GM23338 (cell line): ENCODE measurements around the gene DHX34.

Source experiments
- CTCF ChIP-seq, 2 experiments: fragments of 200-600 bp in 1 of 2; sonication (generic) in 1 of 2; conservative IDR thresholded peaks; 2 replicates each; pipeline versions ENCODE4 v1.5.1 to v1.6.1; 2016 to 2017; ENCODE audit warnings: antibody characterized with exemption in 2 of 2, low read depth in 2 of 2, mild to moderate bottlenecking in 2 of 2, moderate library complexity in 1 of 2
- EZH2 ChIP-seq: fragments of 200-600 bp; sonication (generic); IDR thresholded peaks from one replicate; pipeline ENCODE4 v1.8.0; 2017; ENCODE audit warnings: antibody characterized with exemption, mild to moderate bottlenecking, low read depth; ENCODE audit not compliant: unreplicated experiment
- JUNB ChIP-seq: IDR thresholded peaks from one replicate; pipeline ENCODE4 v1.6.1; 2016; ENCODE audit warnings: antibody characterized with exemption; ENCODE audit not compliant: unreplicated experiment
- POLR2AphosphoS5 ChIP-seq: IDR thresholded peaks from 2 replicates; pipeline ENCODE4 v1.6.1; 2016; ENCODE audit warnings: antibody characterized with exemption, low read depth
- REST ChIP-seq: IDR thresholded peaks from one replicate; pipeline ENCODE4 v1.6.1; 2018; ENCODE audit warnings: antibody characterized with exemption; ENCODE audit not compliant: unreplicated experiment

GRCh38 chr19:47405197-47405550 lies 56.1 kb downstream of the DHX34 start:
- TF ChIP-seq CTCF (conservative IDR thresholded peaks at IDR 0.05; ENCODE audit: low read depth in 2 of 2) = no peak
- TF ChIP-seq POLR2AphosphoS5 = no peak
- TF ChIP-seq JUNB = no peak
- no peak for TF ChIP-seq EZH2
- no peak for TF ChIP-seq REST
